ENCODE results near the gene ITPA. TPM values are rescaled to one million over a fixed set of nuclear protein-coding genes. Genes with fewer than 3 reads are reported as not detected.

ITPA gene
- polyA plus RNA-seq, 1 donor from 2014 or later, result 40.6 TPM

Other genes with a start within 250 kb of the ITPA start
- 1.7 TPM for gene GNRH2, start 165.9 kb upstream of the ITPA start, polyA plus RNA-seq (ENCODE audit: insufficient read depth, low read depth, low replicate concordance)
- 107 TPM for gene MRPS26, start 163.4 kb upstream of the ITPA start, polyA plus RNA-seq (ENCODE audit: insufficient read depth, low read depth, low replicate concordance)
- gene OXT, start 137.9 kb upstream of the ITPA start, polyA plus RNA-seq (ENCODE audit: insufficient read depth, low read depth, low replicate concordance), result not detected
- gene AVP, start 124.8 kb upstream of the ITPA start, polyA plus RNA-seq (ENCODE audit: insufficient read depth, low read depth, low replicate concordance), result 1,079 TPM
- 7.5 TPM for gene FASTKD5, start 49.6 kb upstream of the ITPA start, polyA plus RNA-seq (ENCODE audit: insufficient read depth, low read depth, low replicate concordance)
- gene UBOX5, start 49.6 kb upstream of the ITPA start, polyA plus RNA-seq (ENCODE audit: insufficient read depth, low read depth, low replicate concordance), result 10.9 TPM
- 77.9 TPM for gene LZTS3, start 35.9 kb upstream of the ITPA start, polyA plus RNA-seq (ENCODE audit: insufficient read depth, low read depth, low replicate concordance)
- gene DDRGK1, start 4.8 kb upstream of the ITPA start, polyA plus RNA-seq (ENCODE audit: insufficient read depth, low read depth, low replicate concordance), result 82.9 TPM
- 9.7 TPM for gene SLC4A11, start 29.7 kb downstream of the ITPA start, polyA plus RNA-seq (ENCODE audit: insufficient read depth, low read depth, low replicate concordance)
- gene DNAAF9, start 198.2 kb downstream of the ITPA start, polyA plus RNA-seq (ENCODE audit: insufficient read depth, low read depth, low replicate concordance), result 10.5 TPM